HCT116 (cell line): Measurements from ENCODE around the gene TMEM106C. TPM values are rescaled to one million over a fixed set of nuclear protein-coding genes. Genes with fewer than 3 reads are reported as not detected.

ENCODE experiments used
- ATAC-seq: fragments of 200-7000 bp; cut with Tn5 transposase; 2 replicates; pipeline ENCODE4 v1.9.1; 2020; ENCODE audit warnings: mild to moderate bottlenecking, moderate library complexity
- BruUV-seq: library from RNA; stranded (reverse); fragments of 400-500 nt; replicated peaks from 2 replicates; lab custom pipeline; 2021; lab: Mats Ljungman, UMichigan
- CTCF ChIA-PET: fragments of 300-600 bp; sonication (Branson Sonifier 250); formaldehyde crosslinking; loops from one replicate; lab custom pipeline; 2021; ENCODE audit warnings: antibody characterized with exemption; lab: Charles Lee
- POLR2A ChIA-PET: fragments of 300-600, 350-600 bp; sonication (Branson Sonifier 250); formaldehyde crosslinking; loops from one replicate; lab custom pipeline; 2021; ENCODE audit warnings: antibody characterized with exemption; lab: Charles Lee
- RAD21 ChIA-PET, 2 experiments: fragments of 300-600 bp; sonication (Branson Sonifier 250); formaldehyde crosslinking; loops; one replicate each; lab custom pipeline; 2023; ENCODE audit warnings: low total read pairs in 2 of 2; ENCODE audit not compliant: uncharacterized antibody in 2 of 2, unreplicated experiment in 2 of 2, low non-redundant PET in 1 of 2; lab: Charles Lee
- DNase-seq: peaks from one replicate; pipeline ENCODE4 v3.0.0-alpha.2; 2010; ENCODE audit warnings: low read depth, low spot score
- H2AFZ ChIP-seq: fragments of 200-600 bp; shearing (Covaris generic), sonication (generic); 2 replicates; pipeline ENCODE4 v1.6.1; 2017; ENCODE audit warnings: low read depth, mixed run types, mixed read lengths, antibody characterized with exemption, low read length; ENCODE audit not compliant: poor library complexity, severe bottlenecking
- H3K27ac ChIP-seq: 2 replicates; pipeline ENCODE4 v1.5.1; 2012; ENCODE audit warnings: low read depth, low read length
- H3K27me3 ChIP-seq: fragments of 200-600 bp; sonication (generic); 2 replicates; pipeline ENCODE4 v1.6.1; 2016; ENCODE audit warnings: mixed run types, low read length, mixed read lengths; ENCODE audit not compliant: insufficient read depth
- H3K36me3 ChIP-seq, 2 experiments: fragments of 200-500 bp in 1 of 2; fragments of 200-600 bp in 1 of 2; sonication (Bioruptor generic) in 1 of 2; sonication (generic) in 1 of 2; 2 replicates each; pipeline versions ENCODE4 v1.5.1 to v1.6.1; 2014 to 2016; ENCODE audit warnings: low read length in 2 of 2, inconsistent platforms in 1 of 2, mixed read lengths in 1 of 2, mixed run types in 1 of 2; ENCODE audit not compliant: insufficient read depth in 2 of 2, control insufficient read depth in 1 of 2
- H3K4me1 ChIP-seq, 2 experiments: fragments of 200-600 bp in 1 of 2; sonication (generic) in 1 of 2; 2 replicates each; pipeline versions ENCODE4 v1.5.1 to v1.6.1; 2012 to 2017; ENCODE audit warnings: low read length in 2 of 2, inconsistent platforms in 1 of 2, mild to moderate bottlenecking in 1 of 2, mixed read lengths in 1 of 2, mixed run types in 1 of 2, moderate library complexity in 1 of 2; ENCODE audit not compliant: insufficient read depth in 2 of 2, control insufficient read depth in 1 of 2
- H3K4me2 ChIP-seq: fragments of 200-600 bp; sonication (generic); 2 replicates; pipeline ENCODE4 v1.6.1; 2017; ENCODE audit warnings: mixed run types, low read length, mixed read lengths
- H3K4me3 ChIP-seq, 2 experiments: fragments of 200-600 bp in 1 of 2; sonication (generic) in 1 of 2; replicated peaks in 1 of 2; 2 replicates each; pipeline ENCODE4 v1.5.1; 2011 to 2016; ENCODE audit warnings: low read length in 2 of 2, control low read depth in 1 of 2, low read depth in 1 of 2, mild to moderate bottlenecking in 1 of 2, mixed read lengths in 1 of 2, mixed run types in 1 of 2
- H3K79me2 ChIP-seq: fragments of 200-600 bp; sonication (generic); 2 replicates; pipeline ENCODE4 v1.6.1; 2017; ENCODE audit warnings: mild to moderate bottlenecking, mixed run types, low read length, moderate library complexity, mixed read lengths; ENCODE audit not compliant: insufficient read depth
- H3K9ac ChIP-seq: fragments of 200-600 bp; sonication (generic); 2 replicates; pipeline ENCODE4 v1.6.1; 2016; ENCODE audit warnings: low read length, mixed read lengths
- H3K9me2 ChIP-seq: fragments of 200-600 bp; sonication (generic), shearing (Covaris generic); 2 replicates; pipeline ENCODE4 v1.6.1; 2017; ENCODE audit warnings: mixed run types, mild to moderate bottlenecking, moderate library complexity; ENCODE audit not compliant: insufficient read depth
- H3K9me3 ChIP-seq, 2 experiments: fragments of 200-500 bp in 1 of 2; fragments of 200-600 bp in 1 of 2; sonication (Bioruptor generic) in 1 of 2; sonication (generic) in 1 of 2; 2 replicates each; pipeline ENCODE4 v1.6.1; 2014 to 2017; ENCODE audit warnings: low read length in 2 of 2, mixed read lengths in 2 of 2, inconsistent platforms in 1 of 2, low read depth in 1 of 2, mild to moderate bottlenecking in 1 of 2, mixed run types in 1 of 2, moderate library complexity in 1 of 2; ENCODE audit not compliant: control insufficient read depth in 1 of 2, insufficient read depth in 1 of 2
- H4K20me1 ChIP-seq: fragments of 200-600 bp; sonication (generic), shearing (Covaris generic); 2 replicates; pipeline ENCODE4 v1.6.1; 2017; ENCODE audit warnings: mixed run types, mild to moderate bottlenecking, moderate library complexity; ENCODE audit not compliant: insufficient read depth
- ELF1 ChIP-seq: IDR thresholded peaks from 2 replicates; pipeline ENCODE4 v1.6.1; 2012; ENCODE audit warnings: low read depth, borderline replicate concordance
- EZH2 ChIP-seq: fragments of 200-600 bp; sonication (generic); IDR thresholded peaks from 2 replicates; pipeline ENCODE4 v1.6.1; 2017; ENCODE audit warnings: antibody characterized with exemption, mixed run types
- EZH2phosphoT487 ChIP-seq: fragments of 200-600 bp; IDR thresholded peaks from 2 replicates; pipeline ENCODE4 v1.6.1; 2018; ENCODE audit warnings: antibody characterized with exemption, borderline replicate concordance
- FOSL1 ChIP-seq: IDR thresholded peaks from 2 replicates; pipeline ENCODE4 v1.6.1; 2012; ENCODE audit warnings: low read depth
- JUND ChIP-seq: IDR thresholded peaks from 2 replicates; pipeline ENCODE4 v1.6.1; 2012
- SIN3A ChIP-seq: IDR thresholded peaks from 2 replicates; pipeline ENCODE4 v1.6.1; 2012; ENCODE audit warnings: low read depth
- SP1 ChIP-seq: IDR thresholded peaks from 2 replicates; pipeline ENCODE4 v1.6.1; 2012; ENCODE audit warnings: low read depth
- SRF ChIP-seq: IDR thresholded peaks from 2 replicates; pipeline ENCODE4 v1.6.1; 2012; ENCODE audit warnings: low read depth
- TCF7L2 ChIP-seq: IDR thresholded peaks from 2 replicates; pipeline ENCODE4 v1.7.0; 2011; ENCODE audit warnings: borderline replicate concordance, inconsistent platforms; ENCODE audit not compliant: insufficient read depth, insufficient read length; ENCODE audit errors: extremely low read depth
- ZFX ChIP-seq: fragments of 450-650 bp; IDR thresholded peaks from 2 replicates; pipeline ENCODE4 v1.6.1; 2017
- intact Hi-C: fragments of 100-400 bp; cut with micrococcal nuclease; formaldehyde crosslinking; loops from 2 replicates; pipeline ENCODE4 v1.10.0; 2022
- total RNA-seq: library from RNA; stranded (reverse); gene quantifications from one replicate; pipeline ENCODE4 v1.2.1, GENCODE V29; 2021; ENCODE audit not compliant: unreplicated experiment
- TF ChIP-seq, protein P1 (sequence below), 3 experiments: fragments of 200-600 bp in 1 of 3; sonication (generic) in 1 of 3; IDR thresholded peaks in 2 of 3; conservative IDR thresholded peaks in 1 of 3; 2 replicates each; pipeline ENCODE4 v1.5.1; 2012 to 2017; ENCODE audit warnings: low read depth in 2 of 3, low read length in 2 of 3, antibody characterized with exemption in 1 of 3, borderline replicate concordance in 1 of 3, control low read depth in 1 of 3, mild to moderate bottlenecking in 1 of 3, mixed read lengths in 1 of 3, mixed run types in 1 of 3, moderate library complexity in 1 of 3; ENCODE audit not compliant: insufficient read depth in 1 of 3
- TF ChIP-seq, protein P2 (sequence below): IDR thresholded peaks from 2 replicates; pipeline ENCODE4 v1.6.1; 2011; ENCODE audit warnings: mild to moderate bottlenecking, low read length, moderate library complexity; ENCODE audit not compliant: insufficient replicate concordance; ENCODE audit errors: extremely low read depth
- TF ChIP-seq, protein P3 (sequence below): IDR thresholded peaks from 2 replicates; pipeline ENCODE4 v1.6.1; 2012; ENCODE audit warnings: low read depth
- TF ChIP-seq, protein P4 (sequence below): IDR thresholded peaks from 2 replicates; pipeline ENCODE4 v1.6.1; 2012
- TF ChIP-seq, protein P5 (sequence below): IDR thresholded peaks from 2 replicates; pipeline ENCODE4 v1.6.1; 2012

TMEM106C gene
- total RNA-seq, 1 experiment from 2014 or later: 94.7 TPM

DNA sequence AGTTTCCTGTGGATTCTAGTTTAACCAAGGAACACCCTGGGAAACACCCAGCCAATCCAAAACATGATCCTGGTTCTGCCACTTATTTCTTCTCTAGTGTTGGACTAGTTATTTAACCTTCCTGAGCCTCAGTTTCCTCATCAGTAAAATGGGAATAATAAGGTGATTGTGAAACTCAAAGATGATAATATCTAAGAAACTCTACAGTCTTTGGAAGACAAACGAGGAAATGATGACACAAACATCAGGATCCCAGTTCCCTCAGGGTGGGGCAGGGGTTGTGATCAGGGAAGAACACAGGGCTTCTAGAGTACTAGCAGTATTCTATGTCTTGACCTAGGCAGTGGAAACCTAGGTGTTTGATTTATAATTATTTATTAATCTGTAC lies 18.1 kb upstream of the TMEM106C start:
- no peaks in the 10 kb centered on the region for H3K27me3 ChIP-seq
- H3K4me1 ChIP-seq: peaks cover 4 to 44% of the 10 kb centered on the region in 2 experiments; a peak in 3 of 4 replicates
- H3K36me3 ChIP-seq: no peaks in the 10 kb centered on the region
- BruUV-seq: no TSS peak
- ChIA-PET RAD21 (no interaction called here), POLR2A (no interaction called here), CTCF (no interaction called here)
- H3K9me2 ChIP-seq: no peaks in the 10 kb centered on the region
- no peaks in the 10 kb centered on the region for H4K20me1 ChIP-seq
- H3K9me3 ChIP-seq: no peaks in the 10 kb centered on the region
- TF ChIP-seq ZFX: no peak
- TF ChIP-seq, protein P1, sequence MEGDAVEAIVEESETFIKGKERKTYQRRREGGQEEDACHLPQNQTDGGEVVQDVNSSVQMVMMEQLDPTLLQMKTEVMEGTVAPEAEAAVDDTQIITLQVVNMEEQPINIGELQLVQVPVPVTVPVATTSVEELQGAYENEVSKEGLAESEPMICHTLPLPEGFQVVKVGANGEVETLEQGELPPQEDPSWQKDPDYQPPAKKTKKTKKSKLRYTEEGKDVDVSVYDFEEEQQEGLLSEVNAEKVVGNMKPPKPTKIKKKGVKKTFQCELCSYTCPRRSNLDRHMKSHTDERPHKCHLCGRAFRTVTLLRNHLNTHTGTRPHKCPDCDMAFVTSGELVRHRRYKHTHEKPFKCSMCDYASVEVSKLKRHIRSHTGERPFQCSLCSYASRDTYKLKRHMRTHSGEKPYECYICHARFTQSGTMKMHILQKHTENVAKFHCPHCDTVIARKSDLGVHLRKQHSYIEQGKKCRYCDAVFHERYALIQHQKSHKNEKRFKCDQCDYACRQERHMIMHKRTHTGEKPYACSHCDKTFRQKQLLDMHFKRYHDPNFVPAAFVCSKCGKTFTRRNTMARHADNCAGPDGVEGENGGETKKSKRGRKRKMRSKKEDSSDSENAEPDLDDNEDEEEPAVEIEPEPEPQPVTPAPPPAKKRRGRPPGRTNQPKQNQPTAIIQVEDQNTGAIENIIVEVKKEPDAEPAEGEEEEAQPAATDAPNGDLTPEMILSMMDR (IDR thresholded peaks at IDR 0.05 in 2 of 3, conservative IDR thresholded peaks at IDR 0.05 in 1 of 3; ENCODE audit: borderline replicate concordance in 1 of 3, insufficient read depth in 1 of 3, low read depth in 2 of 3, low read length in 2 of 3): no peak
- TF ChIP-seq TCF7L2: no peak
- no peak for TF ChIP-seq ELF1
- TF ChIP-seq EZH2phosphoT487: no peak
- TF ChIP-seq JUND: no peak
- TF ChIP-seq, protein P2, sequence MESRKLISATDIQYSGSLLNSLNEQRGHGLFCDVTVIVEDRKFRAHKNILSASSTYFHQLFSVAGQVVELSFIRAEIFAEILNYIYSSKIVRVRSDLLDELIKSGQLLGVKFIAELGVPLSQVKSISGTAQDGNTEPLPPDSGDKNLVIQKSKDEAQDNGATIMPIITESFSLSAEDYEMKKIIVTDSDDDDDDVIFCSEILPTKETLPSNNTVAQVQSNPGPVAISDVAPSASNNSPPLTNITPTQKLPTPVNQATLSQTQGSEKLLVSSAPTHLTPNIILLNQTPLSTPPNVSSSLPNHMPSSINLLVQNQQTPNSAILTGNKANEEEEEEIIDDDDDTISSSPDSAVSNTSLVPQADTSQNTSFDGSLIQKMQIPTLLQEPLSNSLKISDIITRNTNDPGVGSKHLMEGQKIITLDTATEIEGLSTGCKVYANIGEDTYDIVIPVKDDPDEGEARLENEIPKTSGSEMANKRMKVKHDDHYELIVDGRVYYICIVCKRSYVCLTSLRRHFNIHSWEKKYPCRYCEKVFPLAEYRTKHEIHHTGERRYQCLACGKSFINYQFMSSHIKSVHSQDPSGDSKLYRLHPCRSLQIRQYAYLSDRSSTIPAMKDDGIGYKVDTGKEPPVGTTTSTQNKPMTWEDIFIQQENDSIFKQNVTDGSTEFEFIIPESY: no peak
- TF ChIP-seq FOSL1: no peak
- no peak for TF ChIP-seq SP1
- TF ChIP-seq SIN3A: no peak
- TF ChIP-seq, protein P3, sequence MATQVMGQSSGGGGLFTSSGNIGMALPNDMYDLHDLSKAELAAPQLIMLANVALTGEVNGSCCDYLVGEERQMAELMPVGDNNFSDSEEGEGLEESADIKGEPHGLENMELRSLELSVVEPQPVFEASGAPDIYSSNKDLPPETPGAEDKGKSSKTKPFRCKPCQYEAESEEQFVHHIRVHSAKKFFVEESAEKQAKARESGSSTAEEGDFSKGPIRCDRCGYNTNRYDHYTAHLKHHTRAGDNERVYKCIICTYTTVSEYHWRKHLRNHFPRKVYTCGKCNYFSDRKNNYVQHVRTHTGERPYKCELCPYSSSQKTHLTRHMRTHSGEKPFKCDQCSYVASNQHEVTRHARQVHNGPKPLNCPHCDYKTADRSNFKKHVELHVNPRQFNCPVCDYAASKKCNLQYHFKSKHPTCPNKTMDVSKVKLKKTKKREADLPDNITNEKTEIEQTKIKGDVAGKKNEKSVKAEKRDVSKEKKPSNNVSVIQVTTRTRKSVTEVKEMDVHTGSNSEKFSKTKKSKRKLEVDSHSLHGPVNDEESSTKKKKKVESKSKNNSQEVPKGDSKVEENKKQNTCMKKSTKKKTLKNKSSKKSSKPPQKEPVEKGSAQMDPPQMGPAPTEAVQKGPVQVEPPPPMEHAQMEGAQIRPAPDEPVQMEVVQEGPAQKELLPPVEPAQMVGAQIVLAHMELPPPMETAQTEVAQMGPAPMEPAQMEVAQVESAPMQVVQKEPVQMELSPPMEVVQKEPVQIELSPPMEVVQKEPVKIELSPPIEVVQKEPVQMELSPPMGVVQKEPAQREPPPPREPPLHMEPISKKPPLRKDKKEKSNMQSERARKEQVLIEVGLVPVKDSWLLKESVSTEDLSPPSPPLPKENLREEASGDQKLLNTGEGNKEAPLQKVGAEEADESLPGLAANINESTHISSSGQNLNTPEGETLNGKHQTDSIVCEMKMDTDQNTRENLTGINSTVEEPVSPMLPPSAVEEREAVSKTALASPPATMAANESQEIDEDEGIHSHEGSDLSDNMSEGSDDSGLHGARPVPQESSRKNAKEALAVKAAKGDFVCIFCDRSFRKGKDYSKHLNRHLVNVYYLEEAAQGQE: no peak
- TF ChIP-seq, protein P4, sequence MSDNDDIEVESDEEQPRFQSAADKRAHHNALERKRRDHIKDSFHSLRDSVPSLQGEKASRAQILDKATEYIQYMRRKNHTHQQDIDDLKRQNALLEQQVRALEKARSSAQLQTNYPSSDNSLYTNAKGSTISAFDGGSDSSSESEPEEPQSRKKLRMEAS: no peak
- TF ChIP-seq EZH2: no peak
- no peak for TF ChIP-seq SRF
- TF ChIP-seq, protein P5, sequence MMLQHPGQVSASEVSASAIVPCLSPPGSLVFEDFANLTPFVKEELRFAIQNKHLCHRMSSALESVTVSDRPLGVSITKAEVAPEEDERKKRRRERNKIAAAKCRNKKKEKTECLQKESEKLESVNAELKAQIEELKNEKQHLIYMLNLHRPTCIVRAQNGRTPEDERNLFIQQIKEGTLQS: no peak
- ATAC-seq (no peak), DNase-seq (no peak)
- H3K79me2 ChIP-seq: no peaks in the 10 kb centered on the region
- intact Hi-C loops: loop anchor here (10.0 kb wide), 1 partner anchor 219 kb away; no protein-coding TSS in a partner anchor
- no peak overlapping the region for H3K4me3 ChIP-seq
- no peak overlapping the region for H3K4me2 ChIP-seq
- H2AFZ ChIP-seq: no peak overlapping the region
- no peak overlapping the region for H3K9ac ChIP-seq
- H3K27ac ChIP-seq: no peak overlapping the region
